ENCODE results near the gene NFIA. TPM values are rescaled to one million over a fixed set of nuclear protein-coding genes. Genes with fewer than 3 reads are reported as not detected.

Gene NFIA
- total and polyA plus RNA-seq, 2 donors (not counting 1 experiment from before 2014, with no cell fraction given), result 5.4 to 11.0 TPM

GRCh38 chr1:61083013-61083806, 849 bp downstream of the NFIA start:
- peak overlapping the region; percentile 67 for H3K27ac ChIP-seq (ENCODE audit: insufficient read depth, low read length)
- H3K4me2 ChIP-seq (ENCODE audit: extremely low read depth, insufficient read depth, low read length), result peak overlapping the region; percentile 93
- peaks cover 17% of the 10 kb centered on the region for H3K4me1 ChIP-seq (ENCODE audit: control insufficient read depth, extremely low read depth, insufficient read depth, low read length)
- no peaks in the 10 kb centered on the region for H3K9me3 ChIP-seq (ENCODE audit: control insufficient read depth, insufficient read depth, low read depth, low read length)
- no peaks in the 10 kb centered on the region for H3K27me3 ChIP-seq (ENCODE audit: control insufficient read depth, insufficient read depth, low read length)
- H3K4me3 ChIP-seq (replicated peaks in 1 of 4; ENCODE audit: control extremely low read depth in 1 of 4, insufficient read depth in 1 of 4, low read depth in 3 of 4, low read length in 4 of 4), result peak overlapping the region; percentile 71 to 80 (median 80)
- DNase-seq (ENCODE audit: low read depth in 2 of 2), result peak in 1 of 2 donors; percentile 34
- peaks cover 8% of the 10 kb centered on the region for H3K79me2 ChIP-seq (ENCODE audit: control insufficient read depth, insufficient read depth, low read length)
- peak overlapping the region; percentile 73 for H2AFZ ChIP-seq (ENCODE audit: low read length)
- no peaks in the 10 kb centered on the region for H4K20me1 ChIP-seq (ENCODE audit: control insufficient read depth, extremely low read depth, insufficient read depth, low read length)
- peak overlapping the region; percentile 83 for H3K9ac ChIP-seq (ENCODE audit: insufficient read depth, low read length)
- H3K36me3 ChIP-seq (ENCODE audit: control insufficient read depth, insufficient read depth, low read length), result peaks cover under 1% of the 10 kb centered on the region
- TF ChIP-seq CTCF (conservative IDR thresholded peaks at IDR 0.05 in 1 of 2, IDR thresholded peaks at IDR 0.05 in 1 of 2; ENCODE audit: low read depth in 1 of 2, low read length in 2 of 2) (no peak), EZH2 (IDR thresholded peaks at IDR 0.05; ENCODE audit: low read length, missing control alignments) (no peak)

- TF ChIP-seq CTCF (conservative IDR thresholded peaks at IDR 0.05 in 1 of 2, IDR thresholded peaks at IDR 0.05 in 1 of 2; ENCODE audit: low read depth in 1 of 2, low read length in 2 of 2) (no peak), EZH2 (IDR thresholded peaks at IDR 0.05; ENCODE audit: low read length, missing control alignments) (no peak)
- no peaks in the 10 kb centered on the region for H3K27me3 ChIP-seq (ENCODE audit: control insufficient read depth, insufficient read depth, low read length)
- peak overlapping the region; percentile 93 for H3K4me2 ChIP-seq (ENCODE audit: extremely low read depth, insufficient read depth, low read length)
- peak overlapping the region; percentile 58 for H3K27ac ChIP-seq (ENCODE audit: insufficient read depth, low read length)
- peak overlapping the region; percentile 60 to 80 (median 75) for H3K4me3 ChIP-seq (replicated peaks in 1 of 4; ENCODE audit: control extremely low read depth in 1 of 4, insufficient read depth in 1 of 4, low read depth in 3 of 4, low read length in 4 of 4)
- H3K79me2 ChIP-seq (ENCODE audit: control insufficient read depth, insufficient read depth, low read length), result peaks cover 8% of the 10 kb centered on the region
- H3K9ac ChIP-seq (ENCODE audit: insufficient read depth, low read length), result peak overlapping the region; percentile 83
- peak overlapping the region; percentile 73 for H2AFZ ChIP-seq (ENCODE audit: low read length)
- no peaks in the 10 kb centered on the region for H4K20me1 ChIP-seq (ENCODE audit: control insufficient read depth, extremely low read depth, insufficient read depth, low read length)
- H3K9me3 ChIP-seq (ENCODE audit: control insufficient read depth, insufficient read depth, low read depth, low read length), result no peaks in the 10 kb centered on the region
- peaks cover 14% of the 10 kb centered on the region for H3K4me1 ChIP-seq (ENCODE audit: control insufficient read depth, extremely low read depth, insufficient read depth, low read length)
- peaks cover 4% of the 10 kb centered on the region for H3K36me3 ChIP-seq (ENCODE audit: control insufficient read depth, insufficient read depth, low read length)
- DNase-seq (ENCODE audit: low read depth in 2 of 2), result peak; percentile 13 to 48
Observed at GRCh38 chr1:61083807-61084440, 1.6 kb downstream of the NFIA start.

GRCh38 chr1:61084491-61085031, 2.2 kb downstream of the NFIA start:
- peaks cover 8% of the 10 kb centered on the region for H3K79me2 ChIP-seq (ENCODE audit: control insufficient read depth, insufficient read depth, low read length)
- H3K27ac ChIP-seq (ENCODE audit: insufficient read depth, low read length), result no peak overlapping the region
- no peak overlapping the region for H3K9ac ChIP-seq (ENCODE audit: insufficient read depth, low read length)
- no peak for DNase-seq (ENCODE audit: low read depth in 2 of 2)
- H3K36me3 ChIP-seq (ENCODE audit: control insufficient read depth, insufficient read depth, low read length), result peaks cover 4% of the 10 kb centered on the region
- peak overlapping the region; percentile 1 to 79 (median 66) for H3K4me3 ChIP-seq (replicated peaks in 1 of 4; ENCODE audit: control extremely low read depth in 1 of 4, insufficient read depth in 1 of 4, low read depth in 3 of 4, low read length in 4 of 4)
- H2AFZ ChIP-seq (ENCODE audit: low read length), result peak overlapping the region; percentile 25
- no peaks in the 10 kb centered on the region for H4K20me1 ChIP-seq (ENCODE audit: control insufficient read depth, extremely low read depth, insufficient read depth, low read length)
- no peaks in the 10 kb centered on the region for H3K9me3 ChIP-seq (ENCODE audit: control insufficient read depth, insufficient read depth, low read depth, low read length)
- TF ChIP-seq CTCF (conservative IDR thresholded peaks at IDR 0.05 in 1 of 2, IDR thresholded peaks at IDR 0.05 in 1 of 2; ENCODE audit: low read depth in 1 of 2, low read length in 2 of 2), result no peak
- no peak for TF ChIP-seq EZH2 (IDR thresholded peaks at IDR 0.05; ENCODE audit: low read length, missing control alignments)
- no peaks in the 10 kb centered on the region for H3K27me3 ChIP-seq (ENCODE audit: control insufficient read depth, insufficient read depth, low read length)
- peak overlapping the region; percentile 93 for H3K4me2 ChIP-seq (ENCODE audit: extremely low read depth, insufficient read depth, low read length)
- H3K4me1 ChIP-seq (ENCODE audit: control insufficient read depth, extremely low read depth, insufficient read depth, low read length), result peaks cover 11% of the 10 kb centered on the region

Data from fibroblast of lung (primary cell).